ENCODE results near the gene CACNA1H. TPM values are rescaled to one million over a fixed set of nuclear protein-coding genes. Genes with fewer than 3 reads are reported as not detected.
A peak's percentile ranks its signal among the peaks of the same experiment; 100 is the strongest.

Gene CACNA1H
- total and polyA plus RNA-seq, 2 of the 4 experiments (the other 2 are of a cell fraction): 1.6 to 5.8 TPM

GRCh38 chr16:1258906-1259759, 106.2 kb downstream of the CACNA1H start:
- Histone ChIP-seq H3K4me1 (ENCODE audit: control insufficient read depth, insufficient read depth, low read length) (no peaks in the 10 kb centered on the region), H2BK5ac (ENCODE audit: low read depth, low read length, poor library complexity, severe bottlenecking) (no peak overlapping the region), H3K27ac (ENCODE audit: insufficient read depth, low read length) (no peak overlapping the region), H3K4me3 (ENCODE audit: insufficient read depth, low read depth, low read length) (no peak overlapping the region), H3K9me3 (ENCODE audit: control insufficient read depth, insufficient read depth, low read length) (no peaks in the 10 kb centered on the region), H3K14ac (replicated peaks; ENCODE audit: low read depth, low read length) (no peak overlapping the region), H4K91ac (ENCODE audit: insufficient read depth, low read depth, low read length) (no peak overlapping the region), H3K4me2 (ENCODE audit: low read depth, low read length) (no peak overlapping the region), H3K18ac (ENCODE audit: low read depth, low read length) (no peak overlapping the region), H2BK120ac (ENCODE audit: low read depth, low read length) (no peak overlapping the region), H3K79me1 (ENCODE audit: low read depth in 1 of 2, low read length in 2 of 2) (no peaks in the 10 kb centered on the region), H3K36me3 (ENCODE audit: control insufficient read depth, insufficient read depth, low read length) (no peaks in the 10 kb centered on the region), H3K27me3 (ENCODE audit: control insufficient read depth, insufficient read depth, low read length) (peaks cover 38% of the 10 kb centered on the region), H4K5ac (ENCODE audit: low read depth, low read length) (no peak overlapping the region), H3K23ac (ENCODE audit: low read depth, low read length) (no peak overlapping the region), H2BK15ac (ENCODE audit: low read depth, low read length) (no peak overlapping the region), H3K9me1 (ENCODE audit: insufficient read depth, low read length) (no peaks in the 10 kb centered on the region), H2AK5ac (ENCODE audit: low read depth, low read length) (no peak overlapping the region), H3K56ac (ENCODE audit: extremely low read depth, insufficient read depth, low read length) (no peak overlapping the region), H2AK9ac (replicated peaks; ENCODE audit: low read depth, low read length, poor library complexity) (no peak overlapping the region), H3K9ac (ENCODE audit: low read depth, low read length) (no peak overlapping the region), H4K8ac (ENCODE audit: low read depth in 2 of 2, low read length in 2 of 2) (no peak overlapping the region), H2AFZ (replicated peaks; ENCODE audit: low read length, poor library complexity) (peak overlapping the region; percentile 41), H2BK20ac (ENCODE audit: low read depth, low read length) (no peak overlapping the region), H3K4ac (ENCODE audit: low read depth, low read length) (no peak overlapping the region), H4K20me1 (ENCODE audit: insufficient read depth, low read length) (no peaks in the 10 kb centered on the region; the same call in 1 of the 2 replicates)
- TF ChIP-seq, protein P1, sequence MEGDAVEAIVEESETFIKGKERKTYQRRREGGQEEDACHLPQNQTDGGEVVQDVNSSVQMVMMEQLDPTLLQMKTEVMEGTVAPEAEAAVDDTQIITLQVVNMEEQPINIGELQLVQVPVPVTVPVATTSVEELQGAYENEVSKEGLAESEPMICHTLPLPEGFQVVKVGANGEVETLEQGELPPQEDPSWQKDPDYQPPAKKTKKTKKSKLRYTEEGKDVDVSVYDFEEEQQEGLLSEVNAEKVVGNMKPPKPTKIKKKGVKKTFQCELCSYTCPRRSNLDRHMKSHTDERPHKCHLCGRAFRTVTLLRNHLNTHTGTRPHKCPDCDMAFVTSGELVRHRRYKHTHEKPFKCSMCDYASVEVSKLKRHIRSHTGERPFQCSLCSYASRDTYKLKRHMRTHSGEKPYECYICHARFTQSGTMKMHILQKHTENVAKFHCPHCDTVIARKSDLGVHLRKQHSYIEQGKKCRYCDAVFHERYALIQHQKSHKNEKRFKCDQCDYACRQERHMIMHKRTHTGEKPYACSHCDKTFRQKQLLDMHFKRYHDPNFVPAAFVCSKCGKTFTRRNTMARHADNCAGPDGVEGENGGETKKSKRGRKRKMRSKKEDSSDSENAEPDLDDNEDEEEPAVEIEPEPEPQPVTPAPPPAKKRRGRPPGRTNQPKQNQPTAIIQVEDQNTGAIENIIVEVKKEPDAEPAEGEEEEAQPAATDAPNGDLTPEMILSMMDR (conservative IDR thresholded peaks at IDR 0.05; ENCODE audit: low read depth, low read length): no peak
- TF ChIP-seq SMC3 (IDR thresholded peaks at IDR 0.05; ENCODE audit: low read depth, low read length) (no peak), CHD1 (IDR thresholded peaks at IDR 0.05; ENCODE audit: low read depth, low read length) (no peak), MXI1 (IDR thresholded peaks at IDR 0.05; ENCODE audit: borderline replicate concordance, low read depth, low read length) (no peak), RFX5 (IDR thresholded peaks at IDR 0.05; ENCODE audit: low read depth, low read length) (no peak), FOS (IDR thresholded peaks at IDR 0.05; ENCODE audit: low read depth, low read length) (no peak), RAD21 (IDR thresholded peaks at IDR 0.05; ENCODE audit: low read length) (no peak), NFE2L2 (IDR thresholded peaks at IDR 0.05; ENCODE audit: low read depth, low read length) (no peak), USF2 (IDR thresholded peaks at IDR 0.05; ENCODE audit: low read depth, low read length) (no peak), RCOR1 (IDR thresholded peaks at IDR 0.05; ENCODE audit: insufficient replicate concordance, low read length) (no peak), CEBPB (IDR thresholded peaks at IDR 0.05; ENCODE audit: low read depth, low read length) (no peak)
- TF ChIP-seq, protein P2, sequence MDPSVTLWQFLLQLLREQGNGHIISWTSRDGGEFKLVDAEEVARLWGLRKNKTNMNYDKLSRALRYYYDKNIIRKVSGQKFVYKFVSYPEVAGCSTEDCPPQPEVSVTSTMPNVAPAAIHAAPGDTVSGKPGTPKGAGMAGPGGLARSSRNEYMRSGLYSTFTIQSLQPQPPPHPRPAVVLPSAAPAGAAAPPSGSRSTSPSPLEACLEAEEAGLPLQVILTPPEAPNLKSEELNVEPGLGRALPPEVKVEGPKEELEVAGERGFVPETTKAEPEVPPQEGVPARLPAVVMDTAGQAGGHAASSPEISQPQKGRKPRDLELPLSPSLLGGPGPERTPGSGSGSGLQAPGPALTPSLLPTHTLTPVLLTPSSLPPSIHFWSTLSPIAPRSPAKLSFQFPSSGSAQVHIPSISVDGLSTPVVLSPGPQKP (IDR thresholded peaks at IDR 0.05; ENCODE audit: borderline replicate concordance, low read depth, low read length): no peak
- BruUV-seq (replicated peaks): no TSS peak
- POLR2A ChIA-PET (ENCODE audit: unreplicated experiment): no interaction called here
- CTCF ChIA-PET: no interaction called here
- intact Hi-C loops (cut with micrococcal nuclease) (no loop called here), dilution Hi-C loops (cut with HindIII; ENCODE audit: low sequenced_read_pairs, unreplicated experiment) (no loop called here), in situ Hi-C loops (cut with MboI; ENCODE audit: low sequenced_read_pairs) (no loop called here)
- 17% methylated on average over 13 of the region's 42 CpGs; no CpG with 5 or more reads in 1 of the 2 experiments for WGBS, 2 experiments (ENCODE audit: extremely low coverage in 2 of 2, insufficient read length in 1 of 2)
- no peak; the same call in 1 of the 2 replicates for ATAC-seq (ENCODE audit: low read depth)
- no peak for DNase-seq
